Measurements from ENCODE around the gene KIF6. TPM values are rescaled to one million over a fixed set of nuclear protein-coding genes. Genes with fewer than 3 reads are reported as not detected.

The KIF6 gene
- total RNA-seq, 1 donor from 2014 or later = 0.26 TPM

GRCh38 chr6:39602601-39603519 is 122.3 kb downstream of the KIF6 start:
- DNase-seq (ENCODE audit: low spot score) = no peak

DNA sequence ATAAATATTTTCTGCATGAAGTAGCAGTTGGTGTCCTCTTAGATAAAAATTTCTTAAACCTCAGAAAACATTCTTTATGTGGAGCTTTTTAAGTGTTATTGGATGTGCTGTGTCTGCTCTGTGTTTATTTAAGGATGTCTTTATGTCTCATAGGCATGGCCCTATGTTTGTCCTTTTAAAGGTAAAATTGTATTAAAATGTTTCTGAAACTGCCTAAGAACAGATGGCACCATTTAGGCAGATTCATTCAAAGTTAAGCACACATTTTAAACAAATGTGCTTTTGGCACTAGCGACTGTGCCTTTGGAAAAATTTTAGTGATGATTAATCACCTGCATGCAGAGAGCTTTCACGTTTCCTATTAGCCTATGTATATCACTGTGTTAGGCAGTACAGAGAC is 125.2 kb downstream of the KIF6 start:
- DNase-seq (ENCODE audit: low spot score) = no peak

DNA sequence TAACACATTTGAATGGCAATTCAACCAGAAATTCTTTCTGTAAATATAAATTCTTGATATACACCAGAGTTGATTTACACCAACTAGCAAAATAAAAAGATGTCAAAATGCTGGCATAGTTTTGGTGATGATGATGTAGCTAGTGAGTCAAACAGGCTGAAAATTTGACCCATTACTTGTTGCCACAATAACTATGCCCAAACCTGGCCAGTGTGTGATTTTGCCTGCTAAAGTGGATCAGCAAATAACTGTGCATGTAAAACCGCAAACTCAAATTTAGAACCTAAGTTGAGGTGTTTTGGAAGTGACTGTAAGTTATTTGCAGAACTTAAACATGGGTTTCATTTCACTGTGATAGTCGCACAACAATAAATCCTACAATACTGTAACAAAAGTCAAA is 125.9 kb downstream of the KIF6 start:
- DNase-seq (ENCODE audit: low spot score) = no peak

DNA sequence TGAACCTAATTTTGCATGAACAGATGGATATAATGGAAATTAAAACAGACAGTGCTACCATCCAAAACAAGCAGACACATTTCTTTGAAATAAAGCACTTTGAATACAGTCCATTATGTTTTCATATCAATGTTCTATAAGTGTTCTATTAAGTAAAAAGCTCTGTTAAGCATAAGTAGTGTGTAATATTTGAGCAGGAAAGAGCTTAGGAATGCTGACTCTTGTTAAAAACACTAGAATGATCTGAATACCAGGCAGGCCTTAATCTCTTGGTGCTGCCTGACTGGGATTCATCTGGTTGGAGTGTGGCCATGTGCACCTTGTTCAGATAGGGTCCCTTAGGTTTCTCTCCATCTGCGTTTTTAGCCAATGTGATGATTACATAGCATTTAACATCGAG is 130.9 kb downstream of the KIF6 start:
- DNase-seq (ENCODE audit: low spot score) = no peak

DNA sequence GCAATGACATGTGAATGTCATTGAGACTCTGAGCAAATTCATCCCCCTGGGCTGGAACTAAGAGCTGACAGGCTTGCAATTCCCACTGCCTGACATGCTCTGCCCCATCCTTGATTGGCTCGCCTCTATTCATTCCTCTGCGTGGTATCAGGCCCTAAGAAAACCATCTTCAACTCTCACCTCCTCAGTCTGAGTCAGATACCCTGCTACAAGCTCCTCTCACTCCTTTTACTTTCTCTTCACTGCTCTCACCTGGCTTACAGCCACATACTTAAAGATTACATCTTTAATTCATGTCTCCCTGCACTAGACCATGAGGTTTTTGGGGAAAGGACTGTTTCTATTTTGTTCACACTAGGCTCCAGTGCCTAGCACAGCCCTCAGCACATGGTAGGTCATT is 131.6 kb downstream of the KIF6 start:
- DNase-seq (ENCODE audit: low spot score) = no peak

DNA sequence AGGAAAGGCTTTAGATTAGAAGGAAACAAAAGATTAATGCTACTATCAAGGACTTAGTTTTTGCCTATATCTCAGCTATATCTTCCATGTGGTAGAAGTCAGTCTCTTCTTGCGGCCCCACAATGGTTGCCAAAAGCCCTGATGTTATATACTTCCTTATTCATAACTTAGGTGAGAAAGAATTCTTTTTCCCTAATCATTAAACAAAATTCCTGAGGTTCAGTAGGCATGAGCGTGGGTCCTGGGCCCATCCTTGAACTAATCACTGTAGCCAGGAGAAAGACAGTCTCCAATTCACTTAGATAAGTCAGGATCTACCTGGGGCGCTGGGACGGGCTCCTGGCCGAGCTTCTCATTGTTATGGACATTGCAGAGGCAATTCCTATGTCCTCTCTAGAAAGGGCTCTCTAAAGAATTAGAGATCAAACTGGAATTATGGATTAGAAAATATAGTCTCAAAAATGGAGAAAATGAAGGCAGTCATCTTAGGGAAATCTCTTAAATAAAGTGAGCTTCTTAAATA is 134.3 kb downstream of the KIF6 start:
- DNase-seq (ENCODE audit: low spot score) = no peak

- DNase-seq (ENCODE audit: low spot score) = no peak
Measured at GRCh38 chr6:39587080-39587479, 138.1 kb downstream of the KIF6 start.

DNA sequence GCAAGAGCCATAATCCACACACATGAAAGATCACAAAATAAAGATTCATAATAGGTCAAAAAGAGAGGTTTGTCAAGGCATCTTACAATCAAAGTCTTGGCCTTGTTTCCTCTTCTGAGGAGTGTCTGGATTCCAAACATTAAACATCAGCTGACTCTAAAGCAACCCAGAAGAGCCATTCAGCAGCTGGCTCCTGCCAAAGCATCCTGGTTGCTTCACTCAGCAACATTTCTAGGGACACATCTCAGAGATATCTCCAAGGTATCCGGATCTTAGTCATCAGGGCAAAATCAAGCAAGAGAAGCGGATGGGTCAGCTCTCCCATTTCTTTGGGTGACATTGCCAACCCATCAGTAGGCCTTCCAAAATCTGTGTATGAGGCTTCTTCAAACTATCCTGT is 139.6 kb downstream of the KIF6 start:
- no peak for DNase-seq (ENCODE audit: low spot score)

- DNase-seq (ENCODE audit: low spot score) = no peak
Measured at GRCh38 chr6:39577446-39578165, 147.6 kb downstream of the KIF6 start.

DNA sequence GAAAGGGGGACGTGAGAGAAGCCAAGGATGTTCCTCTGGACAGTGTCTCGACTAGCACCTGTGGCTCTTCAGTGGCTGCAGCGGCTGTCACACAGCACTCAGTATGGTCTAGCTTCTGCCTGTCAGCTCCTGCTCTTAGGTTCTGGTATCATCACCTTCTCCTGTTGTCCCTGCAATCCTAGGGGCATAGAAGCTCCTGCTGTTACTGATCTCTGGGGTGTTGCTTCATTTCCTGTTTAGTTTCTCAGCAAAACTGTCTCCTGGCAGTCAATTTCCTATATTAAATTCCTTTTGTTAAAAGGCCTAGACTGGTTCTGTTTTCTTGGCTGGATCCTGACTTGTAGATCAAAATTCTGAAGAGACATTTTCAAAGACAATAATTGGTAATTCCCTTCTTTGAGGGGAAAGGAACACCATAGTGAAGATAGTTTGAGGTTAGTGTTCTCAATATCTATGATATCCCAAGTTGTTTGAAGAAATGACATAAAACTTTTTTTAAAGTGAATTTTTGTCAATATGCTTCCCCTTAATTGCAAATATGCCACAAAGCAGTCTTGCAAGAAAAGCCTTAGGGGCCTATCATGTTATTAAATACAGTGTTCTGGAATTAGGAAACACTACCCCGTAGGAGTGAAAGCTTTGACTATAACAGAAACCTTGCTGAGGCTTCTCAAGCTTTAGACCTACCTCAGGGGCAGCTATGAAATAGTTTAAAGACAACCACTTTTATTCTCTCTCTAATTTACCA is 148.5 kb downstream of the KIF6 start:
- no peak for DNase-seq (ENCODE audit: low spot score)

GRCh38 chr6:39574991-39575390 is 150.2 kb downstream of the KIF6 start:
- DNase-seq (ENCODE audit: low spot score) = no peak

DNA sequence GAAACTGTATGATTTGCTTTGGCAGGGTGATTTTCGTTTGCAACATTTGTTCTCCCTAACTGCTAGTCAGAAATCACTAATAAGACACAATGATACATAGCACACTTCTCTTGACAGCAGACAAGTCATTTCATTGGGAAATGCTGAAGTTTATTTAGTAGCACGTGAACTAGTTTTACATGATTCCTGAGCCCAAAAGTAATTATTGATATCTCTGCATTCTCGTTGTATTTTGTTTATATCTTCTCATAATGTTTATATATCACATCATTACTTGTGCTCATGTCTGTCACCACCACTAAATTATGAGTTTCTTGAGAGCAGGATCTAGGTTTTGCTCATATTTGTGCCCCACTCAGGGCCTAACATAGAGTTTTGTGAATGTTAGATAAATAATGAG is 151.7 kb downstream of the KIF6 start:
- no peak for DNase-seq (ENCODE audit: low spot score)

DNA sequence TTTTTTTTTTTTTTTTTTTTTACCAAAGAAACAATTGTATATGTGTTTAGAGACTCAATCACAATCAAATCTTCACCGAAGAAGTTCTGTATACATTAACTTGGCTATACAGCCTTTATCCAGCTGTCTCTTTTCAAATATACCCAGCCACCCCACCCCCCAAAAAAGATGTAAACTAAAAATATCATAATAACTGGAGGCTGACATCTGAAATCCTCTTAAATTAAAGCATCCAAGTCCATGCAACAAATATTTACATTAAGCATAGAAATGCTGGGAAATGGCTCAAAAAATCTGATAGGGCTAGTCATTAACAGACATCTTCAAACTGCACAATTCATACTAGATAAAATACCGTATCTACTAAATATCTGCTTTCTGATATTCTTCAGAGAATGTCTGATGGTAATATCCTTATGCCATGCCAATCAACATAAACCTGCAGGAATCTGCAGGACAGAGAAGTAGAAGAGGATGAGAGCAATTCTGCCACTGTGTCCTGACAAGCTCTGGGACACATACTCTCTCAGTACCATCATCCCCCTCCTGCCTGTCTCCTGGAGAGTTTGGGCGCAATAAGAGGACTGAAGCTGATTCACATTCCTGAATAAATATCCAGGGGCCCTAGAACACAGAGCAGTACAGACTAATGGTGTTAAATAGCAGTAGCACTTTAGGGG is 152.4 kb downstream of the KIF6 start:
- no peak for DNase-seq (ENCODE audit: low spot score)

- DNase-seq (ENCODE audit: low spot score) = no peak
Measured at GRCh38 chr6:39568896-39569295, 156.3 kb downstream of the KIF6 start.

DNA sequence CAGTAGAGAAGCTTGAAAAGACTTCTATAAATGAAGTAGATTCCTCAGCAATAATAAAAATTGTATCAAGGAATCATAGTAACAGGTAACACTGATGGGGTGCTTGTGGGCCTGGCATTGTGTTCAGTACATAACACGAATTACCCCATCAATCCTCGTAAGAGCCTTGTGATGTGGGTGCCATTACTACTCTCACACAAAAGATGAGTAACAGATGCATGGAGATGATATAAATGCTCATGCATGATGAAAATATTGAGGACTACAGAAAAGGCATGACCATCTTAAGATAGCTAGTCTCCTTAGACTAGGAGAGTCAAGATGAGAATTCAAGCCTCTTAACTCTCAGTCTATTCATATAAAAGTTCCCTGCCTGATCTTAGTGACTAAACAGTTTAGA is 158.1 kb downstream of the KIF6 start:
- no peak for DNase-seq (ENCODE audit: low spot score)

DNA sequence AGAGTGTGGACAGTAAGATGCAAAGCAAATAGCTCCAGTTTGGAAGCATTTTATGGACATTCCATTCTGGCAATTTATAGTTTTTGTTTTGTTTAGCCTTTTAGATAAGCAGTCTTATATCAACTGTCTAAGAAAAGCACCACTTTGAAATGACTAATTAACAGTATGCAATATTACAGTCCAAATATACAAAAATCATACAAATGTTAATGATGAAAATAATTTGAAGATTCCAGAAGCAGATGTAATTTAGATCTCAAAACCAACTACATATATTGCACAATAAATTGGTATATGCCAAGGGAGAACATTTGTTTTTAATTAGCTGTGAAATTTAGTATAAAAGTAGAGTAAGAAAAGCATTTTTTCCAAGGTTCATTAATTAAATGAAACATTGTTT is 158.8 kb downstream of the KIF6 start:
- DNase-seq (ENCODE audit: low spot score) = no peak

DNA sequence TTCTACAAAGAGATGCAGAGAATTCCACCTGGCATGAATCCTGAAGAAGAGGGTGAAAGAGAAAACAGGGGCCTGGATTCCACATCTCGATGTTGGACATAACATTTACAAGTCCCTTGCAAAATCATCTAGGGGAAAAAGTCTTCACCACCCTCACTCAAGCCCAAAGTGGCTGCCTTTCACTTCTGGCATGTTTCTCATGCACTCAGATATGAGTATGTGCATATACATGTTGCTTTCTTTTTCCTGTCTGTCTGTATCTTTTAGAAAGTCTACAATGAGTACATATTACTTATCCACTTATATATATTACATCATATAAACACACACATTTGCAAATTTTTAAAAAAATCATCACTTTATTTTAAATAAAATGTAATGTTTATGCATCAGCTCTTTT is 159.3 kb downstream of the KIF6 start:
- no peak for DNase-seq (ENCODE audit: low spot score)

GRCh38 chr6:39563566-39564311 is 161.5 kb downstream of the KIF6 start:
- DNase-seq (ENCODE audit: low spot score) = no peak

- no peak for DNase-seq (ENCODE audit: low spot score)
Measured at GRCh38 chr6:39561536-39562266, 163.5 kb downstream of the KIF6 start.

GRCh38 chr6:39560915-39561314 is 164.3 kb downstream of the KIF6 start:
- no peak for DNase-seq (ENCODE audit: low spot score)
